ENCODE measurements around the gene OR52W1.

The OR52W1 gene

DNA sequence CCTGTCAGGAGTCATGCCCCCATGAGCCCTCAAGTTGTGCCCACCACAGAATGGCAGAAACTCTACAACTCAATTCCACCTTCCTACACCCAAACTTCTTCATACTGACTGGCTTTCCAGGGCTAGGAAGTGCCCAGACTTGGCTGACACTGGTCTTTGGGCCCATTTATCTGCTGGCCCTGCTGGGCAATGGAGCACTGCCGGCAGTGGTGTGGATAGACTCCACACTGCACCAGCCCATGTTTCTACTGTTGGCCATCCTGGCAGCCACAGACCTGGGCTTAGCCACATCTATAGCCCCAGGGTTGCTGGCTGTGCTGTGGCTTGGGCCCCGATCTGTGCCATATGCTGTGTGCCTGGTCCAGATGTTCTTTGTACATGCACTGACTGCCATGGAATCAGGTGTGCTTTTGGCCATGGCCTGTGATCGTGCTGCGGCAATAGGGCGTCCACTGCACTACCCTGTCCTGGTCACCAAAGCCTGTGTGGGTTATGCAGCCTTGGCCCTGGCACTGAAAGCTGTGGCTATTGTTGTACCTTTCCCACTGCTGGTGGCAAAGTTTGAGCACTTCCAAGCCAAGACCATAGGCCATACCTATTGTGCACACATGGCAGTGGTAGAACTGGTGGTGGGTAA lies at the start of gene OR52W1:
Gene OR52W1, plus strand, starts transcription at position 51 of the 637 bp plus-strand sequence. Its CDS starts 0 bp downstream, at position 51.
- no peak within 1 kb of the TSS for H3K4me3 ChIP-seq (ENCODE audit: low read depth, low read length)
- no peak for TF ChIP-seq CTCF (IDR thresholded peaks at IDR 0.05; ENCODE audit: borderline replicate concordance, insufficient read depth, low read depth, low read length)

GRCh38 chr11:6151117-6151516 lies 47.9 kb upstream of the OR52W1 start:
- no peak for TF ChIP-seq CTCF (IDR thresholded peaks at IDR 0.05; ENCODE audit: borderline replicate concordance, insufficient read depth, low read depth, low read length)
- H3K4me3 ChIP-seq (ENCODE audit: low read depth, low read length) = no peak overlapping the region

GRCh38 chr11:6152126-6152525 lies 46.9 kb upstream of the OR52W1 start:
- TF ChIP-seq CTCF (IDR thresholded peaks at IDR 0.05; ENCODE audit: borderline replicate concordance, insufficient read depth, low read depth, low read length) = no peak
- no peak overlapping the region for H3K4me3 ChIP-seq (ENCODE audit: low read depth, low read length)

DNA sequence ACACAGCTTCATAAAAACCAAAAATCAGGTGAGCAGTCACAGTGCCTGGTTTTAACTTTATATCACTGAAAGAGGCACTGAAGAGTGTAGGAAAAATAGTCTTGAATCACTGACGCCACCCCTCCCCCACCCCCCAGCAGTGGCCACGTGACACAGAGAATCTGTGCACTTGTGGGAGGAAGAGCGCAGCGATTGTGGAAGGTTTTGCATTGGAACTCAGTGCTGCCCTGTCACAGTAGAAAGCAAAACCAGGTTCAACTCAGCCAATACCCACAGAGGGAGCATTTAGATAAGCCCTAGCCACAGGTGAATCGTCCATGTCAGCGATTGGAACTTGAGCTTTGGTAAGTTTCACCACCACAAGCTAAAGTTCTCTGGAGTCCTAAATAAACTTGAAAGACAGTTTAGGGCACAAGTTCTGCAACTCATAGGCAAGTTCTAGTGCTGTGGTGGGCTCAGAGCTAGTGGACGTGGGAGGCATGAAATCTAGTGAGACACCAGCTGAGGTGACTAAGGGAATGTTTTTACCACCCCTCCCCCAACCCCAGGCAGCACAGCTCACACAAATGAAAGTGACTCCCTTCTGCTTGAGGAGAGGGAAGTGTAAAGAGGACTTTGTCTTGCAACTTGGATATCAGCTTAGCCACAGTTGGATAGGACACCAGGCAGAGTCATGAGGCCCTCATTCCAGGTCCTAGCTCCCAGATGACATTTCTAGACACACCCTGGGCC lies 42.2 kb upstream of the OR52W1 start:
- no peak for TF ChIP-seq CTCF (IDR thresholded peaks at IDR 0.05; ENCODE audit: borderline replicate concordance, insufficient read depth, low read depth, low read length)
- no peak overlapping the region for H3K4me3 ChIP-seq (ENCODE audit: low read depth, low read length)

- no peak within 1 kb of the TSS for H3K4me3 ChIP-seq (ENCODE audit: low read depth, low read length)
These were observed 28.8 kb upstream of the OR52W1 start, which contains the start of gene OR52B2 for GRCh38 chr11:6170226-6170625. Gene OR52B2 (minus strand): TSS chr11:6170326. CDS start chr11:6170326, 0 bp downstream.

GRCh38 chr11:6175440-6175839 lies 23.6 kb upstream of the OR52W1 start:
- no peak for TF ChIP-seq CTCF (IDR thresholded peaks at IDR 0.05; ENCODE audit: borderline replicate concordance, insufficient read depth, low read depth, low read length)
- H3K4me3 ChIP-seq (ENCODE audit: low read depth, low read length) = no peak overlapping the region

More at GRCh38 chr11:6170226-6170625, 28.8 kb upstream of the OR52W1 start, which contains the start of gene OR52B2:
- no peak for TF ChIP-seq CTCF (IDR thresholded peaks at IDR 0.05; ENCODE audit: borderline replicate concordance, insufficient read depth, low read depth, low read length)

- H3K4me3 ChIP-seq (ENCODE audit: low read depth, low read length) = no peak overlapping the region
- no peak for TF ChIP-seq CTCF (IDR thresholded peaks at IDR 0.05; ENCODE audit: borderline replicate concordance, insufficient read depth, low read depth, low read length)
These were observed 7.3 kb upstream of the OR52W1 start for GRCh38 chr11:6191742-6192141.
